Esophagus muscularis mucosa (tissue), 3 donors: ENCODE measurements around the gene IRF9.

Experiments
- POLR2A ChIP-seq: fragments of 450-650 bp; IDR thresholded peaks from one replicate; pipeline ENCODE4 v1.6.1; 2017; ENCODE audit warnings: antibody characterized with exemption, moderate library complexity, mild to moderate bottlenecking, low read depth
- POLR2AphosphoS5 ChIP-seq, 2 donors: sonication (generic); formaldehyde crosslinking; IDR thresholded peaks; one replicate each; pipeline ENCODE4 v1.6.1; 2017; ENCODE audit warnings: antibody characterized with exemption in 2 of 2
- TF ChIP-seq, protein P1 (sequence below), 3 experiments: fragments of 200-600 bp in 2 of 3; fragments of 450-650 bp in 1 of 3; sonication (generic) in 2 of 3; IDR thresholded peaks; one replicate each; pipeline ENCODE4 v1.5.1; 2017 to 2019; ENCODE audit warnings: antibody characterized with exemption in 3 of 3, mild to moderate bottlenecking in 2 of 3, moderate library complexity in 1 of 3

DNA sequence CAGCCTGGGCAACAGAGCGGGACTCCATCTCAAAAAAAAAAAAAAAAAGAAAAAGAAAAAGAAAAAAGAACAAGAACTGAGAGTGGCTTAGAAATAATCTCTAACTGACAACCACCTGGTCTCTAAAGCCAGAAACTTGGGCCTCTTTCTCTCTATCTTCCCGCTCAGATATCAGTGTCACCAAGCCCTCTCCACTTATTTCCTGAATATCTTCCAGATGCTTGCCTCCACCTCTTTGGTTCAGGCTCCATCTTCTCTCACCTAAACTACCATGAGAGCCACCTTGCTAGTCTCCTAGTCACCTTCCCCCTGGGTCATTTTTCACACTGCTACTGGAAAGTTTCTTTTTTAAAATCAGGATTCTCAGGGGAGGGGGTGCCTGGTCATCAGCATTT lies 36.0 kb downstream of the IRF9 start:
- TF ChIP-seq POLR2AphosphoS5 (IDR thresholded peaks at IDR 0.05) (no peak), POLR2A (no peak)
- TF ChIP-seq, protein P1, sequence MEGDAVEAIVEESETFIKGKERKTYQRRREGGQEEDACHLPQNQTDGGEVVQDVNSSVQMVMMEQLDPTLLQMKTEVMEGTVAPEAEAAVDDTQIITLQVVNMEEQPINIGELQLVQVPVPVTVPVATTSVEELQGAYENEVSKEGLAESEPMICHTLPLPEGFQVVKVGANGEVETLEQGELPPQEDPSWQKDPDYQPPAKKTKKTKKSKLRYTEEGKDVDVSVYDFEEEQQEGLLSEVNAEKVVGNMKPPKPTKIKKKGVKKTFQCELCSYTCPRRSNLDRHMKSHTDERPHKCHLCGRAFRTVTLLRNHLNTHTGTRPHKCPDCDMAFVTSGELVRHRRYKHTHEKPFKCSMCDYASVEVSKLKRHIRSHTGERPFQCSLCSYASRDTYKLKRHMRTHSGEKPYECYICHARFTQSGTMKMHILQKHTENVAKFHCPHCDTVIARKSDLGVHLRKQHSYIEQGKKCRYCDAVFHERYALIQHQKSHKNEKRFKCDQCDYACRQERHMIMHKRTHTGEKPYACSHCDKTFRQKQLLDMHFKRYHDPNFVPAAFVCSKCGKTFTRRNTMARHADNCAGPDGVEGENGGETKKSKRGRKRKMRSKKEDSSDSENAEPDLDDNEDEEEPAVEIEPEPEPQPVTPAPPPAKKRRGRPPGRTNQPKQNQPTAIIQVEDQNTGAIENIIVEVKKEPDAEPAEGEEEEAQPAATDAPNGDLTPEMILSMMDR (IDR thresholded peaks at IDR 0.05) = no peak
